ENCODE measurements around the gene EHBP1.

DNA sequence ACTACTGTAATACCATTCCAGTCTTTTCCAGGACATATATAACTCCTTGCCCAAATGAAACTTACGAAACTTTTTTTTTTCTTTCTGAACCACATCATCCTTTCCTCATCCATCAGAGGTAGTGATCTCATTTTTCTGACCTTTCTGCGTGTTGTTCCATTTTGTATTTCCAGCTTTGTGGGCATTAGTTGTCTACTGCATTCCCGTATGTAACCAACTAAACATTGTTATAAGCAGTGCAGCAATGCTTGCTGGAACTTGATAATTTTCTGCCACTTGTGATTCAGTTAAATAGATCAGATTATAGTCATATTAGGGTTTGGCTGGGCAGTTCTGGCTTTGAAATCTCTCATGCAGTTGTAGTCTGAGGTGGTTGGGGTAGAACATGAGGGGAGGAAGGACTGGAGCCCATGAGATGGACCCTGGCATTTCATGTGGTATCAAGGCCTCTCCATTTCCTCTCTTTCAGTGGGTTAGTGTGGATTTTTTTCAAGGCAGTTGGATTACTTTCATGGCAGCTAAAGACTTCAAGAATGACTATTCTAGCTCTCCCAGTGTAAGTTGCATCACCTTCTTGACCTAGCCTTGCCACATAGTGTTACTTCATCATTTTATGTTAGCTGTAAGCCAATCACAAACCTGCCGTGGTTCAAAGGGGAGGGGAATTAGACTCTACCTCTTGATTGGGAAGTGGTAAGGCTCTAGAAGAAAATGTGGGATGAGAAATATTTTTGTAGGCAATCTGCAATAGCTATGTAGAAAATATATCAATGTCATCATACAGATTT lies 80.5 kb downstream of the EHBP1 start:
- TF ChIP-seq YY1 (IDR thresholded peaks at IDR 0.05; ENCODE audit: insufficient read depth, insufficient read length) (no peak), ZNF274 (IDR thresholded peaks at IDR 0.05; ENCODE audit: low read depth, low read length) (no peak), SUZ12 (IDR thresholded peaks at IDR 0.05; ENCODE audit: extremely low read depth, insufficient read depth, insufficient read length) (no peak)
